ENCODE data around the gene TOLLIP. TPM values are rescaled to one million over a fixed set of nuclear protein-coding genes. Genes with fewer than 3 reads are reported as not detected.

The TOLLIP gene
- total and polyA plus RNA-seq, 9 of the 15 experiments (the other 6 are each of a cell fraction or from before 2014, with no cell fraction given): 0.23 to 22.8 (median 7.1) TPM

DNA sequence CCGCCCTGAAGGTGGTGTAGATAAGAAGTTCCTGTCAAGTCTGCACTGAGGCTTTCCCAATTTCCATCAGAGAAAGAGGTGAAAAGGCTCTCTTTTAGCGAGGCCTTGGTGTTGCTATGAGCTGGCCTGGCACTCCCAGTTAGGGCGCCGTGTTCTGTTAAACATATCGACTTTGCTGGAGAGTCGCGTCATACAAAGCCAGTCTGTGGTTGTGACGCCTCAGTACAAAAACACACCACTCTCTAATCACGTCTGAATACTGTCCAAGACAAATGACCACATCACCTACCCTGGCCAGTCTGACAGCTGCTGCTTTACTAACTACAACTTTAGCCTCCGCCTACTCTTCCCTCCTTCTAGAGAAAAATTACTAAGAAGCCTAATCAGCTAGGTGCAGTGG lies 8.0 kb upstream of the TOLLIP start:
- H3K4me2 ChIP-seq (ENCODE audit: insufficient read depth, low read length): no peak overlapping the region
- H3K9ac ChIP-seq (ENCODE audit: insufficient read depth in 1 of 2, low read depth in 2 of 2, low read length in 2 of 2): no peak overlapping the region; a peak in 1 of 4 replicates
- H3K4me3 ChIP-seq: no peak overlapping the region
- peaks cover 18 to 35% of the 10 kb centered on the region in 2 experiments for H3K27me3 ChIP-seq (ENCODE audit: control insufficient read depth in 2 of 2, insufficient read depth in 2 of 2, low read length in 2 of 2)
- no peak for FAIRE-seq
- no peaks in the 10 kb centered on the region for H3K79me2 ChIP-seq (ENCODE audit: control insufficient read depth, insufficient read depth, low read length)
- BruUV-seq (replicated peaks): no TSS peak
- H4K20me1 ChIP-seq (replicated peaks; ENCODE audit: control insufficient read depth, insufficient read depth, low read length): no peaks in the 10 kb centered on the region
- no peak overlapping the region for H3K27ac ChIP-seq (ENCODE audit: extremely low read depth, low read depth, low read length)
- POLR2A ChIA-PET: interaction anchor here (0.5 kb wide), 1 partner anchor 37 kb away, joined by 3 read pairs; no protein-coding TSS in a partner anchor
- no peaks in the 10 kb centered on the region for H3K9me1 ChIP-seq (ENCODE audit: control insufficient read depth, insufficient read depth, low read length)
- peak overlapping the region; percentile 4; the same call in 1 of the 2 replicates for H2AFZ ChIP-seq (ENCODE audit: low read depth, low read length)
- WGBS (ENCODE audit: insufficient coverage, low coverage, missing lambda C conversion rate): 3% methylated on average over 10 of the region's 10 CpGs
- peak; percentile 47; the same call in 1 of the 3 replicates for ATAC-seq
- no peaks in the 10 kb centered on the region for H3K9me3 ChIP-seq (replicated peaks; ENCODE audit: control insufficient read depth, insufficient read depth, low read depth, low read length)
- H3K36me3 ChIP-seq (ENCODE audit: control insufficient read depth, insufficient read depth, low read length): no peaks in the 10 kb centered on the region
- TF ChIP-seq MXI1 (IDR thresholded peaks at IDR 0.05; ENCODE audit: low read depth, low read length): no peak
- TF ChIP-seq XRCC4 (IDR thresholded peaks at IDR 0.05; ENCODE audit: extremely low read depth, insufficient read depth, insufficient read length): no peak
- TF ChIP-seq, protein P1, sequence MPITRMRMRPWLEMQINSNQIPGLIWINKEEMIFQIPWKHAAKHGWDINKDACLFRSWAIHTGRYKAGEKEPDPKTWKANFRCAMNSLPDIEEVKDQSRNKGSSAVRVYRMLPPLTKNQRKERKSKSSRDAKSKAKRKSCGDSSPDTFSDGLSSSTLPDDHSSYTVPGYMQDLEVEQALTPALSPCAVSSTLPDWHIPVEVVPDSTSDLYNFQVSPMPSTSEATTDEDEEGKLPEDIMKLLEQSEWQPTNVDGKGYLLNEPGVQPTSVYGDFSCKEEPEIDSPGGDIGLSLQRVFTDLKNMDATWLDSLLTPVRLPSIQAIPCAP (CRISPR knock-in tag; IDR thresholded peaks at IDR 0.05; ENCODE audit: borderline replicate concordance): no peak
- TF ChIP-seq ZNF507 (tag; conservative IDR thresholded peaks at IDR 0.05): no peak
- no peak for TF ChIP-seq BCOR (IDR thresholded peaks at IDR 0.05)
- no peak for TF ChIP-seq ZNF76 (CRISPR knock-in tag; IDR thresholded peaks at IDR 0.05; ENCODE audit: borderline replicate concordance)
- no peak for TF ChIP-seq CREM (IDR thresholded peaks at IDR 0.05; ENCODE audit: low read depth)
- no peak for TF ChIP-seq NELFE (IDR thresholded peaks at IDR 0.05; ENCODE audit: insufficient read depth, insufficient read length)
- TF ChIP-seq, protein P2, sequence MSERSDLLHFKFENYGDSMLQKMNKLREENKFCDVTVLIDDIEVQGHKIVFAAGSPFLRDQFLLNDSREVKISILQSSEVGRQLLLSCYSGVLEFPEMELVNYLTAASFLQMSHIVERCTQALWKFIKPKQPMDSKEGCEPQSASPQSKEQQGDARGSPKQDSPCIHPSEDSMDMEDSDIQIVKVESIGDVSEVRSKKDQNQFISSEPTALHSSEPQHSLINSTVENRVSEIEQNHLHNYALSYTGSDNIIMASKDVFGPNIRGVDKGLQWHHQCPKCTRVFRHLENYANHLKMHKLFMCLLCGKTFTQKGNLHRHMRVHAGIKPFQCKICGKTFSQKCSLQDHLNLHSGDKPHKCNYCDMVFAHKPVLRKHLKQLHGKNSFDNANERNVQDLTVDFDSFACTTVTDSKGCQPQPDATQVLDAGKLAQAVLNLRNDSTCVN (CRISPR knock-in tag; IDR thresholded peaks at IDR 0.05): no peak
- TF ChIP-seq CHD4 (IDR thresholded peaks at IDR 0.05; ENCODE audit: insufficient read depth, insufficient replicate concordance, low read depth, low read length, poor library complexity, severe bottlenecking): no peak
- no peak for TF ChIP-seq SP2 (IDR thresholded peaks at IDR 0.05; ENCODE audit: extremely low read depth, low read depth, low read length, poor library complexity, severe bottlenecking)
- TF ChIP-seq, protein P3, sequence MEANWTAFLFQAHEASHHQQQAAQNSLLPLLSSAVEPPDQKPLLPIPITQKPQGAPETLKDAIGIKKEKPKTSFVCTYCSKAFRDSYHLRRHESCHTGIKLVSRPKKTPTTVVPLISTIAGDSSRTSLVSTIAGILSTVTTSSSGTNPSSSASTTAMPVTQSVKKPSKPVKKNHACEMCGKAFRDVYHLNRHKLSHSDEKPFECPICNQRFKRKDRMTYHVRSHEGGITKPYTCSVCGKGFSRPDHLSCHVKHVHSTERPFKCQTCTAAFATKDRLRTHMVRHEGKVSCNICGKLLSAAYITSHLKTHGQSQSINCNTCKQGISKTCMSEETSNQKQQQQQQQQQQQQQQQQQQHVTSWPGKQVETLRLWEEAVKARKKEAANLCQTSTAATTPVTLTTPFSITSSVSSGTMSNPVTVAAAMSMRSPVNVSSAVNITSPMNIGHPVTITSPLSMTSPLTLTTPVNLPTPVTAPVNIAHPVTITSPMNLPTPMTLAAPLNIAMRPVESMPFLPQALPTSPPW (CRISPR knock-in tag; IDR thresholded peaks at IDR 0.05): no peak
- TF ChIP-seq, protein P4, sequence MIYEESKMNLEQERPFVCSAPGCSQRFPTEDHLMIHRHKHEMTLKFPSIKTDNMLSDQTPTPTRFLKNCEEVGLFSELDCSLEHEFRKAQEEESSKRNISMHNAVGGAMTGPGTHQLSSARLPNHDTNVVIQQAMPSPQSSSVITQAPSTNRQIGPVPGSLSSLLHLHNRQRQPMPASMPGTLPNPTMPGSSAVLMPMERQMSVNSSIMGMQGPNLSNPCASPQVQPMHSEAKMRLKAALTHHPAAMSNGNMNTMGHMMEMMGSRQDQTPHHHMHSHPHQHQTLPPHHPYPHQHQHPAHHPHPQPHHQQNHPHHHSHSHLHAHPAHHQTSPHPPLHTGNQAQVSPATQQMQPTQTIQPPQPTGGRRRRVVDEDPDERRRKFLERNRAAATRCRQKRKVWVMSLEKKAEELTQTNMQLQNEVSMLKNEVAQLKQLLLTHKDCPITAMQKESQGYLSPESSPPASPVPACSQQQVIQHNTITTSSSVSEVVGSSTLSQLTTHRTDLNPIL (CRISPR knock-in tag; IDR thresholded peaks at IDR 0.05): no peak
- TF ChIP-seq ZNF696 (CRISPR knock-in tag; conservative IDR thresholded peaks at IDR 0.05): no peak
- DNase-seq (ENCODE audit: extremely low read depth in 1 of 4, low spot score in 3 of 4): peak in 1 of 4 experiments; percentile 9
- CTCF ChIA-PET (ENCODE audit: low intra/inter-chr PET ratio): no interaction called here
- H3K4me1 ChIP-seq (replicated peaks in 1 of 2; ENCODE audit: control insufficient read depth in 2 of 2, insufficient read depth in 2 of 2, low read length in 2 of 2): peaks cover 0 to 2% of the 10 kb centered on the region in 2 experiments; a peak in 3 of 5 replicates
- intact Hi-C loops (cut with micrococcal nuclease): no loop called here
- in situ Hi-C loops (cut with MboI): no loop called here

All from K562 (cell line).